GM04504 (cell line): ENCODE results near the gene SRPK1.
A peak's percentile ranks its signal among the peaks of the same experiment; 100 is the strongest.
"Not testable (repeated sequence)": the region's sequence is repeated elsewhere in the genome, so short reads cannot be mapped to it uniquely, and the experiment has no call there.

Source experiments
- DNase-seq: peaks from one replicate; pipeline ENCODE4 v3.0.0-alpha.2; 2012; ENCODE audit warnings: low read depth

SRPK1 gene

GRCh38 chr6:35920793-35921732 is at the start of gene SRPK1:
SRPK1 (minus strand) TSS chr6:35921098; CDS start chr6:35921056, 42 bp downstream.
- peak; percentile 47 for DNase-seq

GRCh38 chr6:35970181-35970580 is 49.3 kb upstream of the SRPK1 start:
- DNase-seq = no peak

DNA sequence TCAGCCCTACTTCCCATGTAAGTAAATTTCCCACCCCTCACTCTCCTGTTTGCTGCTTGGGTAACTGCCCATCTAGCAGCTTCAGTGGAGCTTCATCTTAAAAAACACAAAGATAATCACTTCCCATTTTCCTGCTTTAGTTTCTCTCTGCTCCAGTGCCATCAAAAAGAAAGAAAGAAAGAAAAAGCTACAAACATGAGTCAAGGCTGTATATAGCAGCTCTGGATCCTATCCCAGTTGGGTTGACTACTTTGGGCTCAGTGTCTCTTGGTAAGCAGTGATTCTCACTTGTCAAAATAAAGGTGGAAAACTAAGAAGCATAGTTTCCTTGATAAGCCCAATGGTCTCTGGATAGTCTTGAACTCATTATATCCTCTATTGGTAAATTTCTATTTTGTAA is 48.7 kb upstream of the SRPK1 start:
- DNase-seq = no peak

DNA sequence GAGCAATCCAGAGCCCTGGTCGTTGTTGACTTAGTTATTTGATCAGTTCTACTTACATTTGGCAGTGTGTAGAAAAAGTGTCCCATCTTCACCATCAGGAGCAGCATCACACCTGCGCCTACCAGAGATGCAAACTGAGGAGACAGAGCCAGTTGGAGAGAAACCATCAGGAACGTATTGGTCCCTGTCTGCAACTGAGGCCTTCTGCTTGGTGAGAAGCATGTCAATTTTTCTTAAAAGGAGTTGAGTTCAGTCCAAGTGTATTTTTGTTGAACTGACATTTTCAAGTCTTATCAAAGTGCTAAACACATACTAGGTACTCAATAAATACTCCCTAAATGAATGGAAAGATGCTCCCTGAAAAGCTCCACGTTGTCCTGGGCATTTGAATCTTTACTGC is 47.9 kb upstream of the SRPK1 start:
- DNase-seq = no peak

DNA sequence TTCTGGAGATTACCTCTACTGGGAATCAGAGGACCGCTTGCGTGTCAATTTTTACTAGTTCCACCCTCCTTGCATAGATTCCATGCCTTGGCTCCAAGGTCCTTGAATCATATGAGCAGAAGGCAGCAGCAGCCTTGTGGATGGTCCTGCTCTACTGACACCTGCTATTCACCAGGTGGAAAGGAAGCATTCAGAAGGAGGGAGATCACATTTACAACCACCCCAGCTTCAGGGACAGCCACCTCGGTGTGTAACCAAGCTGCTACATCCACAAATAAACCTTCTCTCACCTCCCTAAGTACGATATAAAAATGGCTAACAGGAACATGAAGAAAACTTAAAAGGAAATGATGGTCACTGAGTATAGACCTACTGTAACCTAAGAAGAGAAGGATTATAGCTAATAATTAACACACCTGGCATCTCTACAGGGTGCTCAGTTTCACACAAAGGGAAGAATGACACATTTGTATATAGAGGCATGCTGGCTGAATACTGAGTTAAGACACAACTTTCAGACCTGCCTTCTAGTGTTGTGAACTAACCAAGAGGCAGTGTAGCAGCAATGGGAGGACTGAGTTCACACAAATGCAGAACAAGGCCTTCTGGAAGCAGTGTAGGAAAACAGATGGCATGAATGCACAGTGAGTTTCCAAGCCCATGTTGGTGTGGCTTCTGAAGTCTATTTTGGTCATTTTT is 46.3 kb upstream of the SRPK1 start:
- DNase-seq = no peak

DNA sequence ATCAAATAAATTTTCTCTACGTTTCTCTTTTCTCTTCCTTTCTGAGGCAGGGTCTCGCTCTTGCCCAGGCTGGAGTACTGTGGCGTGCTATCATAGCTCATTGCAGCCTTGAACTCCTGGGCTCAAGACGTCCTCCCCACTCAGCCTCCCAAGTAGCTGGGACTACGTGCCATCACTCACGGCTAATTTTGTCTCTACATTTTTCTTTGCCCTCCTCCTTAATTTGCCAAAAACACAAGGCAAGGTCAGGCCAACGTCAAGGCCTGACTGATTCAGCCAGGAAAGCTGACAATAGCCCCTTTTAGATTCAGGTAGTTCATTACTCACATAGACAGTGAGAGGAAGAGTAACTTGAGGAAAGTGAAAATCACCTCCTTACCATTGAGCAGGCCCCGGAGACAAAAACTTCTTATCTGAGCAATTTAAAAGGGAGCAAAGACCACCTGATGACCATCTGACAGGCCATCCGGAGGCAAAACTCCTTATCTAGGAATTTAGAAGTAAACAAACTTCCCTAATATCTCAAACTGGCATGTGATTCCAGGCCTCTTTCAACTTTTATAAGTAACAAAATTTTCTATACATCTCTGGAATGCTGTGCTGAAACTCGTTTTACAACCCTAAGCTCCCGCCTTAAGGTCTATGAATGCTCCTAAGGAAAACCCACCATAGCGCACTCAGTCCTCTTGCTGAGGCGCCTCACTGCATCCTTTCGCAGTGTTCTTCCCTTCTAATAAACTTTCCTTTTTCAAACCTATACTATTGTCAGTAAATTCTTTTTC is 42.1 kb upstream of the SRPK1 start:
- no peak for DNase-seq

DNA sequence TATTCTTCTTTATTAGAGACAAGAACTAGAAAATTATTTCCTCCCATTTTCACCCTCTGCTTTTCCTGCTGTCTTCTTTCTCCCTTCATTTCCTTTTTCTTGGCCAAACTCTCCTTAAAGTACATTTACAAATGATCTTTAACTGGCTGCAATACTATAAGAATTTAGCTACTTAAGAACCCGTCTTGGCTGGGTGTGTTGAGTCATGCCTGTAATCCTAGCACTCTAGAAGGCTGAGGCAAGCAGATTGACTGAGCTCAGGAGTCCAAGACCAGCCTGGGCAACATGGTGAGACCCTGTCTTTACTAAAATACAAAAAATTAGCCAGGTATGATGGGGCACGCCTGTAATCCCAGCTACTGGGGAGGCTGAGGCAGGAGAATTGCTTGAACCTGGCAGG is 39.3 kb upstream of the SRPK1 start:
- no peak for DNase-seq

DNA sequence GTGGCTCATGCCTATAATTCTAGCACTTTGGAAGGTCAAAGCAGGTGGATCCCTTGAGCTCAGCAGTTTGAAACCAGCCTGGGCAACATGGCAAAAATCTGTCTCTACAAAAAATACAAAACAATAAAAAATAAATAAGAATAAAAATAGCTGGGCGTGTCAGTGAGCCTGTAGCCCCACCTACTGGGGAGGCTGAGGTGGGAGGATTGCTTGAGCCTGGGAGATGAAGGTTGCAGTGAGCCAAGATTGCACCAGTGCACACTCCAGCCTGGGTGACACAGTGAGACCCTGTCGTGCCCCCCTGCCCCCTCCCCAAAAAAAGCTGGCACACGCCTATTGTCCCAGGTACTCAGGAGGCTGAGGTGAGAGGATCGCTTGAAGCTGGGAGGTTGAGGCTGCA is 35.1 kb upstream of the SRPK1 start:
- DNase-seq = no peak

DNA sequence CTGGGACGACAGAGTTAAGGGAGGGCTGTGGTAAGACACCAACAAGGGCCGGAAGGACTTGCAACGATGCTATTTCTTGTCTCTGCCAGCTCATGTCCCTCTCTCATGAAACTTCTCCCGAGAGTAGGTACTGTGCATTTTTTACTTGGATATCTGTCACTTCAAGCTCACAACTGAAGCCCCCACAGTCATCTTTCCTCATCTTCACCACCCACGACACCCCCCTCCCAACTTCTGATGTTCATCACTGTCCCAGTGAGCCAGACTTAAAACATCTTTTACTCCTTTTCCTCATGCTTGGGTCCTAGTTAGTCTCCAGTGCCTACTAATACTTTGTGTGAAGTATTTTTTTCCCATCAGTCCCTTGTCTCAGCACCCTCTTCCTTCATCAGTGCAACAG is 34.6 kb upstream of the SRPK1 start:
- DNase-seq = no peak

GRCh38 chr6:35955071-35955470 is 34.2 kb upstream of the SRPK1 start:
- DNase-seq = no peak

GRCh38 chr6:35954333-35954732 is 33.4 kb upstream of the SRPK1 start:
- no peak for DNase-seq

GRCh38 chr6:35948725-35949124 is 27.8 kb upstream of the SRPK1 start:
- DNase-seq = no peak

GRCh38 chr6:35945650-35946025 is 24.7 kb upstream of the SRPK1 start:
- DNase-seq = no peak

DNA sequence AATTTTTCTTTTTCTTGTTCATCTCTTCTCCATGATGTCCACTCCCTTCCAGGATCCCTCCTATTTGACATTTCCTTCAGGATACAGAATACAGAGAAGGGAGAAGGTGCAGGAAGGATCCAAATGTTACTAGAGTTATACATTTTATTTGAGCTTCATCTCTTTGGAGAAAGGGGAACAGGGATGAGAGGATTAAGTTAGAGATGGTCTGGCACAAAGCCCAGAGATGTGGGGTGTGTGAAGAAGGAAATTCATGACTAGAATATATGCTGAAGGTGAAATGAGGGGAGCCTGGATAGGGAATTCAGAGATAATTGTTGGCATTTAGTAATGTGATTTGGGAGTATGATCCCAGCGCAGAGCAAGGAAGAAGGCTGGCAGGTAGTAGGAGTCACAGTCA is 22.5 kb upstream of the SRPK1 start:
- no peak for DNase-seq

GRCh38 chr6:35942355-35942754 is 21.5 kb upstream of the SRPK1 start:
- no peak for DNase-seq

- DNase-seq = not testable (repeated sequence)
Observed at GRCh38 chr6:35941170-35941569, 20.3 kb upstream of the SRPK1 start.

- DNase-seq = not testable (repeated sequence)
Observed at GRCh38 chr6:35940014-35940413, 19.1 kb upstream of the SRPK1 start.

GRCh38 chr6:35939259-35939658 is 18.4 kb upstream of the SRPK1 start:
- DNase-seq = not testable (repeated sequence)

DNA sequence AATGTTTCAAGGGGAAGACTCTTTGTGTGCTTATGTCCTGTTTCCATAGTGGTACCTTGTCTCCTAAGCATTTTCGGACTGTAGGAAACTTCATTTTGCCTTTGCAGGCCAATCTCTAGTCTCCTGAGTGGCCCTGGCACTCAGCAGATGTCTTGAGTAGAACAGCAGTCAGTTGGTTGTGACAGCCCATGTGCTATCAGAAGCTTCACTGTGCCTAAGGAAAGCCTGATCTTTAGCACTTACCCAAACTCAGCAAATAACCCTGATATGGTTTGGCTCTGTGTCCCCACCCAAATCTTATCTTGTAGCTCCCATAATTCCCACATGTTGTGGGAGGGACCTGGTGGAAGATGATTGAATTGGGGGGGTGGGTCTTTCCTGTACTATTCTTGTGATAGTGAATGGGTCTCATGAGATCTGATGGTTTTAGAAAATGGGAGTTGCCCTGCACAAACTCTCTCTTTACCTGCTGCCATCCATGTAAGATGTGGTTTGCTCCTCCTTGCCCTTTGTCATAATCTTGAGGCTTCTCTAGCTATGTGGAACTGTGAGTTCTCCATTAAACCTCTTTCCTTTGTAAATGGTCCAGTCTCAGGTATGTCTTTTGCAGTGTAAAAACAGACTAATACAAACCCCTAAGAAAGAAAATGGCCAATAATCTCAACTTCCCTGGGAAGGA is 15.9 kb upstream of the SRPK1 start:
- DNase-seq = no peak

DNA sequence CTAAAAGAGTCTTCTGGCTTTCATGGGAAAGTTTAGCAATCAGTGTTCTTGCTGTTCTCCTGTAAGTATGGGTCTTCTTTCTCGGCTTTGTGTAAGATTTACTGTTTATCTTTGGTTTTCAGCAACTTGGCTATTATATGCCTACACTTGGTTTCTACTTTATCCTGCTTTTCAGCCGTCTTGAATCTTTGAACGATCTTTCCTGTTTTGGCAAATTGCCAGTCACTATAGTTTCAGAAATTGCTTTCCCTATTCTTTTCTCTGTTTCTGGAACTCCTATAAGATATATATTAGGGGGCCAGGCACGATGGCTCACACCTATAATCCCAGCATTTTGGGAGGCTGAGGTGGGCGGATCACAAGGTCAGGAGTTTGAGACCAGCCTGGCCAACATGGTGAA is 14.6 kb upstream of the SRPK1 start:
- no peak for DNase-seq

DNA sequence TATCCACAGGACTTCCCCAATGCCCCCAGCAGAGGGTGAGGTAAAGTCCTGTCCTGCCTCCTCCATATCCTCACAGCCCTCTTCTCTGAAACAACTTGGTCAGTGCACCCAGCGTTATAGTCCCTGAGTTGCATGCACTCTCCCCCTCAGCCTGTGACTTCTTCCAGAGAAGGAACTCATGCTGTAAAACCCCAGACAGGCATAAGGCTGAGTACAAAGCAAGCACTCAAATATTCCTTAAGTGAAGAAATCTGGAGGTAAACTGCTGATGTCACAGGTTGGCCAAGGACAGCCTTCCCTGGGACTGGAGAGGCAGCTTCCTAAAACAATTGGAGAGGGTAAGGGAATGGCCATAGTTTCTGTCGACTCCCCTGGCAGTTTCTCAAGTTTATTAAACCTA is 12.9 kb upstream of the SRPK1 start:
- no peak for DNase-seq

DNA sequence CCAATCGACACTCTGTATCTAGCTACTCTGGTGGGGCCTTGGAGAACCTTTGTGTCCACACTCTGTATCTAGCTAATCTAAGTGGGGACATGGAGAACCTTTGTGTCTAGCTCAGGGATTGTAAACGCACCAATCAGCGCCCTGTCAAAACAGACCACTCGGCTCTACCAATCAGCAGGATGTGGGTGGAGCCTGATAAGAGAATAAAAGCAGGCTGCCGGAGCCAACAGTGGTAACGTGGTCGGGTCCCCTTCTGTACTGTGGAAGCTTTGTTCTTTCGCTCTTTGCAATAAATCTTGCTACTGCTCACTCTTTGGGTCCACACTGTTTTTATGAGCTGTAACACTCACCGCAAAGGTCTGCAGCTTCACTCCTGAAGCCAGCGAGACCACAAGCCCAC is 11.0 kb upstream of the SRPK1 start:
- not testable (repeated sequence) for DNase-seq
